GM12878 (cell line): ENCODE data around the gene GALNTL6. TPM values are rescaled to one million over a fixed set of nuclear protein-coding genes. Genes with fewer than 3 reads are reported as not detected.

ENCODE experiments used
- ATAC-seq: fragments of 200-7000 bp; cut with Tn5 transposase; 3 replicates; pipeline ENCODE4 v1.9.1; 2020; ENCODE audit warnings: mild to moderate bottlenecking, moderate library complexity
- BruUV-seq: library from RNA; stranded (reverse); fragments of 400-500 nt; replicated peaks from 2 replicates; lab custom pipeline; 2021; lab: Mats Ljungman, UMichigan
- CTCF ChIA-PET: fragments of 300-600 bp; sonication (Branson Sonifier 250); formaldehyde crosslinking; extraction: SDS; loops from one replicate; lab custom pipeline; 2021; ENCODE audit warnings: inconsistent platforms; lab: Yijun Ruan, JAX
- POLR2A ChIA-PET: fragments of 350-600 bp; formaldehyde crosslinking; extraction: SDS; loops from one replicate; lab custom pipeline; 2021; ENCODE audit warnings: inconsistent platforms; lab: Charles Lee
- RAD21 ChIA-PET: fragments of 300-600 bp; sonication (Branson Sonifier 250); formaldehyde crosslinking; loops from one replicate; lab custom pipeline; 2023; ENCODE audit warnings: antibody characterized with exemption; ENCODE audit not compliant: unreplicated experiment; lab: Charles Lee
- SMC1A ChIA-PET: fragments of 300-600 bp; sonication (Branson Sonifier 250); formaldehyde crosslinking; loops from one replicate; lab custom pipeline; 2023; ENCODE audit not compliant: unreplicated experiment, uncharacterized antibody; lab: Charles Lee
- DNase-seq: peaks from one replicate; pipeline ENCODE4 v3.0.0-alpha.2; 2011; ENCODE audit warnings: low read depth, low spot score
- FAIRE-seq: peaks from 3 replicates; lab custom pipeline; 2011; peaks lifted over from hg19 to GRCh38; lab: Jason Lieb, UNC
- H2AFZ ChIP-seq: 2 replicates; pipeline ENCODE4 v1.6.0; 2011; ENCODE audit warnings: low read depth, low read length, control low read depth; ENCODE audit not compliant: control insufficient read depth
- H3K27ac ChIP-seq: 2 replicates; pipeline ENCODE4 v1.5.1; 2011; ENCODE audit warnings: control low read depth; ENCODE audit not compliant: control insufficient read depth, insufficient read depth
- H3K27me3 ChIP-seq, 2 experiments: replicated peaks in 1 of 2; 2 replicates each; pipeline versions ENCODE4 v1.6.0 to v1.6.1; 2011; ENCODE audit warnings: low read length in 1 of 2; ENCODE audit not compliant: control insufficient read depth in 2 of 2, insufficient read depth in 2 of 2
- H3K36me3 ChIP-seq, 2 experiments: 2 replicates each; pipeline ENCODE4 v1.5.1; 2011; ENCODE audit warnings: low read length in 1 of 2; ENCODE audit not compliant: control insufficient read depth in 2 of 2, insufficient read depth in 2 of 2
- H3K4me1 ChIP-seq: 2 replicates; pipeline ENCODE4 v1.6.1; 2011; ENCODE audit warnings: mild to moderate bottlenecking, low read length, moderate library complexity, mixed read lengths; ENCODE audit not compliant: control insufficient read depth, insufficient read depth
- H3K4me2 ChIP-seq: 2 replicates; pipeline ENCODE4 v1.6.0; 2011; ENCODE audit warnings: control low read depth; ENCODE audit not compliant: control insufficient read depth, insufficient read depth
- H3K4me3 ChIP-seq: fragments of 200-600 bp; sonication (generic); 2 replicates; pipeline ENCODE4 v1.5.1; 2016
- H3K79me2 ChIP-seq: 2 replicates; pipeline ENCODE4 v1.6.0; 2011; ENCODE audit warnings: low read length; ENCODE audit not compliant: control insufficient read depth, insufficient read depth
- H3K9ac ChIP-seq: 2 replicates; pipeline ENCODE4 v1.8.0; 2011; ENCODE audit warnings: low read length, control low read depth, mixed read lengths; ENCODE audit not compliant: control insufficient read depth, insufficient read depth
- H3K9me3 ChIP-seq: replicated peaks from 3 replicates; pipeline ENCODE4 v1.5.1; 2011; ENCODE audit warnings: mild to moderate bottlenecking, low read length; ENCODE audit not compliant: control insufficient read depth, insufficient read depth
- H4K20me1 ChIP-seq: 2 replicates; pipeline ENCODE4 v1.6.0; 2011; ENCODE audit not compliant: control insufficient read depth, insufficient read depth
- EED ChIP-seq: sonication (generic); IDR thresholded peaks from 2 replicates; pipeline ENCODE4 v1.6.1; 2016; ENCODE audit warnings: antibody characterized with exemption, low read depth
- EZH2 ChIP-seq: IDR thresholded peaks from 2 replicates; pipeline ENCODE4 v1.6.1; 2012; ENCODE audit warnings: low read depth, mild to moderate bottlenecking, control low read depth, inconsistent platforms, low read length, borderline replicate concordance; ENCODE audit not compliant: control insufficient read depth
- IRF4 ChIP-seq: IDR thresholded peaks from 2 replicates; pipeline ENCODE4 v1.6.1; 2011; ENCODE audit warnings: low read depth, low read length
- MYC ChIP-seq: IDR thresholded peaks from 2 replicates; pipeline ENCODE4 v1.6.1; 2011; ENCODE audit warnings: mild to moderate bottlenecking, low read length, moderate library complexity, inconsistent platforms; ENCODE audit not compliant: insufficient read depth, insufficient replicate concordance, insufficient read length, severe bottlenecking
- NR2C1 ChIP-seq: fragments of 450-650 bp; IDR thresholded peaks from 2 replicates; pipeline ENCODE4 v1.6.1; 2017; ENCODE audit warnings: antibody characterized with exemption, mild to moderate bottlenecking, moderate library complexity
- PML ChIP-seq: IDR thresholded peaks from 2 replicates; pipeline ENCODE4 v1.6.1; 2012; ENCODE audit warnings: low read length, inconsistent platforms
- RAD21 ChIP-seq: IDR thresholded peaks from 2 replicates; pipeline ENCODE4 v1.6.1; 2011; ENCODE audit warnings: mild to moderate bottlenecking, low read depth, low read length, moderate library complexity; ENCODE audit not compliant: insufficient read depth
- RBBP5 ChIP-seq: fragments of 200-600 bp; sonication (generic); conservative IDR thresholded peaks from 2 replicates; pipeline ENCODE4 v1.6.1; 2016
- SMC3 ChIP-seq: IDR thresholded peaks from 2 replicates; pipeline ENCODE4 v1.6.1; 2011; ENCODE audit warnings: low read length, improper control_type of control experiment, borderline replicate concordance
- SP1 ChIP-seq: IDR thresholded peaks from one replicate; pipeline ENCODE4 v1.6.1; 2011; ENCODE audit warnings: low read depth, low read length
- SREBF2 ChIP-seq: IDR thresholded peaks from 2 replicates; pipeline ENCODE4 v1.6.1; 2012; ENCODE audit warnings: mild to moderate bottlenecking, low read length
- STAT3 ChIP-seq: IDR thresholded peaks from 2 replicates; pipeline ENCODE4 v1.6.1; 2011; ENCODE audit warnings: low read depth, low read length, improper control_type of control experiment
- YY1 ChIP-seq: IDR thresholded peaks from 2 replicates; pipeline ENCODE4 v1.6.1; 2011; ENCODE audit warnings: low read depth, mild to moderate bottlenecking, low read length
- ZNF622 ChIP-seq: fragments of 450-650 bp; IDR thresholded peaks from 2 replicates; pipeline ENCODE4 v1.6.1; 2017; ENCODE audit warnings: mild to moderate bottlenecking, inconsistent platforms
- WGBS: methylation state at CpG from one replicate; pipeline ENCODE4 v1.1.6; 2016; ENCODE audit warnings: low lambda C conversion rate; ENCODE audit not compliant: insufficient replicate concordance, insufficient coverage; ENCODE audit errors: missing lambda C conversion rate; 5-methylcytosine and 5-hydroxymethylcytosine counted together
- in situ Hi-C: fragments of 300-500 bp; cut with MboI; formaldehyde crosslinking; loops from 9 replicates; pipeline ENCODE4 v1.14.3; 2018; ENCODE audit warnings: mixed read lengths
- intact Hi-C: fragments of 100-400 bp; cut with micrococcal nuclease; formaldehyde crosslinking; loops from one replicate; pipeline ENCODE4 v1.14.2; 2022; ENCODE audit not compliant: unreplicated experiment
- polyA plus RNA-seq, 11 experiments: library from polyadenylated mRNA; depleted of rRNA in 4 of 11; unstranded in 6 of 11; stranded (reverse) in 5 of 11; fragments of >200 nt; fragmentation: Nextera tagmentation in 4 of 11; fragmentation: Illumina TruSeq in 1 of 11; extraction: Ambion mirVana in 4 of 11; extraction: Trizol in 1 of 11; gene quantifications; 1 replicate in 1 of 11; 2 replicates in 10 of 11; pipeline versions ENCODE4 v1.2.1 to v1.2.3, GENCODE V29; 2011 to 2016; ENCODE audit warnings: inconsistent platforms in 2 of 11, missing spikeins in 2 of 11, low read depth in 1 of 11
- total RNA-seq, 4 experiments: library from RNA; depleted of rRNA in 3 of 4; stranded (reverse); fragments of >200 nt in 3 of 4; fragmentation: Illumina TruSeq in 1 of 4; extraction: Trizol in 1 of 4; gene quantifications; 2 replicates each; pipeline versions ENCODE4 v1.2.1 to v1.2.3, GENCODE V29; 2013 to 2021
- TF ChIP-seq, protein P1 (sequence below): IDR thresholded peaks from 2 replicates; pipeline ENCODE4 v1.6.1; 2012; ENCODE audit warnings: low read depth, low read length, improper control_type of control experiment
- TF ChIP-seq, protein P2 (sequence below): IDR thresholded peaks from 2 replicates; pipeline ENCODE4 v1.6.1; 2011; ENCODE audit warnings: low read depth, low read length, improper control_type of control experiment, borderline replicate concordance
- TF ChIP-seq, protein P3 (sequence below): fragments of 450-650 bp; conservative IDR thresholded peaks from 2 replicates; pipeline ENCODE4 v1.6.1; 2017; ENCODE audit warnings: mild to moderate bottlenecking, moderate library complexity
- TF ChIP-seq, protein P4 (sequence below), 3 experiments: IDR thresholded peaks in 2 of 3; conservative IDR thresholded peaks in 1 of 3; 2 replicates each; pipeline ENCODE4 v1.5.1; 2011; ENCODE audit warnings: low read depth in 3 of 3, low read length in 3 of 3, mild to moderate bottlenecking in 3 of 3, control low read depth in 2 of 3, moderate library complexity in 2 of 3, inconsistent platforms in 1 of 3, mixed read lengths in 1 of 3; ENCODE audit not compliant: control insufficient read depth in 2 of 3, insufficient read depth in 1 of 3; ENCODE audit errors: extremely low read depth in 1 of 3

The GALNTL6 gene
- total and polyA plus RNA-seq, 10 of the 15 experiments (the other 5 are each of a cell fraction or from before 2014, with no cell fraction given) = 0.01 to 0.29 TPM; not detected in 8

DNA sequence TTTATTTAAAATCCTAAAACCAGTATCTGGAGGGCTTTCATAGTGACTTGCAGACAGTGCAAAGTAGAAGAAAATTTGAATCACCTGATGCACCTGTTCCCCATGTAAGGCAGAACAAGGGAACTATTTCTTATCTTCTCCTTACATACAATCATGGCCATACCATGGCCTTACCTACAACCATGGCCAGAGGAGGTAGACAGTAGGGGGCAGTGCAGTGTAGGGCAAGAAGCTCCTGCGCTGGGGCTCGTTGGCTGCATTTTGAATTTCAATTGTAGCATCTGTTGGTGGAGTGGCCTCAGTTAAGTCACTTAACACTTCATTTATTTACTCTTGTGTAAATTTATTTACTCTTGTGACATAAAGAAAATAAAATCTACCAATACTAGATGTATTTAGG lies 33.0 kb downstream of the GALNTL6 start:
- in situ Hi-C loops (loop anchor here (10.0 kb wide), 1 partner anchor 989 kb away; no protein-coding TSS in a partner anchor), intact Hi-C loops (loop anchor here (1.0 to 2.0 kb wide), 3 partner anchors 189 to 985 kb away; no protein-coding TSS in a partner anchor)
- ChIA-PET POLR2A (no interaction called here), CTCF (interaction anchor here (0.9 kb wide), 1 partner anchor 188 kb away, joined by 3 read pairs; no protein-coding TSS in a partner anchor), SMC1A (no interaction called here), RAD21 (no interaction called here)
- ATAC-seq (peak; percentile 89), FAIRE-seq (no peak), DNase-seq (no peak)
- BruUV-seq = no TSS peak
- WGBS = 0% methylated on average over 2 of the region's 2 CpGs
- Histone ChIP-seq H3K36me3 (no peaks in the 10 kb centered on the region), H3K4me2 (no peak overlapping the region), H3K79me2 (no peaks in the 10 kb centered on the region), H2AFZ (no peak overlapping the region), H3K4me1 (no peaks in the 10 kb centered on the region), H3K27ac (no peak overlapping the region), H3K4me3 (no peak overlapping the region), H3K9ac (no peak overlapping the region), H4K20me1 (no peaks in the 10 kb centered on the region), H3K27me3 (no peaks in the 10 kb centered on the region), H3K9me3 (no peaks in the 10 kb centered on the region)
- TF ChIP-seq YY1 (peak; percentile 67), MYC (no peak), SMC3 (peak; percentile 63), RAD21 (peak; percentile 86), PML (no peak), IRF4 (no peak), NR2C1 (no peak), SREBF2 (no peak), RBBP5 (no peak), SP1 (no peak), EED (no peak), ZNF622 (no peak), STAT3 (no peak), EZH2 (no peak)
- TF ChIP-seq, protein P1, sequence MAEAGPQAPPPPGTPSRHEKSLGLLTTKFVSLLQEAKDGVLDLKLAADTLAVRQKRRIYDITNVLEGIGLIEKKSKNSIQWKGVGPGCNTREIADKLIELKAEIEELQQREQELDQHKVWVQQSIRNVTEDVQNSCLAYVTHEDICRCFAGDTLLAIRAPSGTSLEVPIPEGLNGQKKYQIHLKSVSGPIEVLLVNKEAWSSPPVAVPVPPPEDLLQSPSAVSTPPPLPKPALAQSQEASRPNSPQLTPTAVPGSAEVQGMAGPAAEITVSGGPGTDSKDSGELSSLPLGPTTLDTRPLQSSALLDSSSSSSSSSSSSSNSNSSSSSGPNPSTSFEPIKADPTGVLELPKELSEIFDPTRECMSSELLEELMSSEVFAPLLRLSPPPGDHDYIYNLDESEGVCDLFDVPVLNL = no peak
- TF ChIP-seq, protein P2, sequence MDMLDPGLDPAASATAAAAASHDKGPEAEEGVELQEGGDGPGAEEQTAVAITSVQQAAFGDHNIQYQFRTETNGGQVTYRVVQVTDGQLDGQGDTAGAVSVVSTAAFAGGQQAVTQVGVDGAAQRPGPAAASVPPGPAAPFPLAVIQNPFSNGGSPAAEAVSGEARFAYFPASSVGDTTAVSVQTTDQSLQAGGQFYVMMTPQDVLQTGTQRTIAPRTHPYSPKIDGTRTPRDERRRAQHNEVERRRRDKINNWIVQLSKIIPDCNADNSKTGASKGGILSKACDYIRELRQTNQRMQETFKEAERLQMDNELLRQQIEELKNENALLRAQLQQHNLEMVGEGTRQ = no peak
- TF ChIP-seq, protein P3, sequence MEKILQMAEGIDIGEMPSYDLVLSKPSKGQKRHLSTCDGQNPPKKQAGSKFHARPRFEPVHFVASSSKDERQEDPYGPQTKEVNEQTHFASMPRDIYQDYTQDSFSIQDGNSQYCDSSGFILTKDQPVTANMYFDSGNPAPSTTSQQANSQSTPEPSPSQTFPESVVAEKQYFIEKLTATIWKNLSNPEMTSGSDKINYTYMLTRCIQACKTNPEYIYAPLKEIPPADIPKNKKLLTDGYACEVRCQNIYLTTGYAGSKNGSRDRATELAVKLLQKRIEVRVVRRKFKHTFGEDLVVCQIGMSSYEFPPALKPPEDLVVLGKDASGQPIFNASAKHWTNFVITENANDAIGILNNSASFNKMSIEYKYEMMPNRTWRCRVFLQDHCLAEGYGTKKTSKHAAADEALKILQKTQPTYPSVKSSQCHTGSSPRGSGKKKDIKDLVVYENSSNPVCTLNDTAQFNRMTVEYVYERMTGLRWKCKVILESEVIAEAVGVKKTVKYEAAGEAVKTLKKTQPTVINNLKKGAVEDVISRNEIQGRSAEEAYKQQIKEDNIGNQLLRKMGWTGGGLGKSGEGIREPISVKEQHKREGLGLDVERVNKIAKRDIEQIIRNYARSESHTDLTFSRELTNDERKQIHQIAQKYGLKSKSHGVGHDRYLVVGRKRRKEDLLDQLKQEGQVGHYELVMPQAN = no peak
- TF ChIP-seq, protein P4, sequence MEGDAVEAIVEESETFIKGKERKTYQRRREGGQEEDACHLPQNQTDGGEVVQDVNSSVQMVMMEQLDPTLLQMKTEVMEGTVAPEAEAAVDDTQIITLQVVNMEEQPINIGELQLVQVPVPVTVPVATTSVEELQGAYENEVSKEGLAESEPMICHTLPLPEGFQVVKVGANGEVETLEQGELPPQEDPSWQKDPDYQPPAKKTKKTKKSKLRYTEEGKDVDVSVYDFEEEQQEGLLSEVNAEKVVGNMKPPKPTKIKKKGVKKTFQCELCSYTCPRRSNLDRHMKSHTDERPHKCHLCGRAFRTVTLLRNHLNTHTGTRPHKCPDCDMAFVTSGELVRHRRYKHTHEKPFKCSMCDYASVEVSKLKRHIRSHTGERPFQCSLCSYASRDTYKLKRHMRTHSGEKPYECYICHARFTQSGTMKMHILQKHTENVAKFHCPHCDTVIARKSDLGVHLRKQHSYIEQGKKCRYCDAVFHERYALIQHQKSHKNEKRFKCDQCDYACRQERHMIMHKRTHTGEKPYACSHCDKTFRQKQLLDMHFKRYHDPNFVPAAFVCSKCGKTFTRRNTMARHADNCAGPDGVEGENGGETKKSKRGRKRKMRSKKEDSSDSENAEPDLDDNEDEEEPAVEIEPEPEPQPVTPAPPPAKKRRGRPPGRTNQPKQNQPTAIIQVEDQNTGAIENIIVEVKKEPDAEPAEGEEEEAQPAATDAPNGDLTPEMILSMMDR (IDR thresholded peaks at IDR 0.05 in 2 of 3, conservative IDR thresholded peaks at IDR 0.05 in 1 of 3; ENCODE audit: control insufficient read depth in 2 of 3, extremely low read depth in 1 of 3, insufficient read depth in 1 of 3, low read depth in 3 of 3, low read length in 3 of 3) = peak; percentile 60 to 65 (median 62)
